ENCODE results near the gene CPT1A.
A peak's percentile ranks its signal among the peaks of the same experiment; 100 is the strongest.
"Not testable (repeated sequence)": the region's sequence is repeated elsewhere in the genome, so short reads cannot be mapped to it uniquely, and the experiment has no call there.

The CPT1A gene

DNA sequence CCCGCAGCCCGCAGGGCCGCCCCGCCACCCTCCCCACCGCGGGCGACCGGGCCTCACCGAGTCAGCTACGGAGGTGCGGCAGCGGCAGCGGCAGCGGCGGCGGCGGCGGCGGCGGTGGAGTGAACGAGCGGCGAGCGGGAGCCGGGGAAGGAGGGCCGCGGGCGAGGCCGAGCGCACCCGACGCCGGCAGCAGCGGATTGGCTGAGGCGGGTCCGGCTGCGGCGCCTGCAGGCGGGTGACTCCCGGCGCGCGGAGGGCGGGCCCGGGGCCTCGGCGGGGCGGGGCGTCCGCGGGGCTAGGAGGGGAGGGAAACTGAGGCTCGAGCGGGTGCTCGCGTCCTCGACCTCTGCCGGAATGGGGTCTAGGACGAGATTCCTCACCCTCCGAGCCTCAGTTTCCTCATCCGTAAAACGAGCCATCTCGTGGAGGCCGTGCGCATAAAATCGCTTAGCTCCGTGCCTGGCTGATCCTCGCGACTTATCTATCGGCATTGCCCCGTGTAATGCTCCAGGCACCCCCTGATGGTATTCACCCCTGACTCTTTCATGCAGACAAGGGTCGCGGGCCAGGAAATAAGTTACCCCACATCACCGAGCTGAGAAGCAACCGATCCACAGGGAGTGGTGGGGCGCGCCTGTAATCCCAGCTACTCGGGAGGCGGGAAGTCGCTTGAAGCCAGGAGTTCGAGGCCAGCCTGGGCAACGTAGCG lies at the start of gene CPT1A:
TSS of gene CPT1A (minus strand) at position 199 of the 709 bp plus-strand sequence. CDS start 26,442 bp downstream, outside the sequence.
- TF ChIP-seq, protein P1, sequence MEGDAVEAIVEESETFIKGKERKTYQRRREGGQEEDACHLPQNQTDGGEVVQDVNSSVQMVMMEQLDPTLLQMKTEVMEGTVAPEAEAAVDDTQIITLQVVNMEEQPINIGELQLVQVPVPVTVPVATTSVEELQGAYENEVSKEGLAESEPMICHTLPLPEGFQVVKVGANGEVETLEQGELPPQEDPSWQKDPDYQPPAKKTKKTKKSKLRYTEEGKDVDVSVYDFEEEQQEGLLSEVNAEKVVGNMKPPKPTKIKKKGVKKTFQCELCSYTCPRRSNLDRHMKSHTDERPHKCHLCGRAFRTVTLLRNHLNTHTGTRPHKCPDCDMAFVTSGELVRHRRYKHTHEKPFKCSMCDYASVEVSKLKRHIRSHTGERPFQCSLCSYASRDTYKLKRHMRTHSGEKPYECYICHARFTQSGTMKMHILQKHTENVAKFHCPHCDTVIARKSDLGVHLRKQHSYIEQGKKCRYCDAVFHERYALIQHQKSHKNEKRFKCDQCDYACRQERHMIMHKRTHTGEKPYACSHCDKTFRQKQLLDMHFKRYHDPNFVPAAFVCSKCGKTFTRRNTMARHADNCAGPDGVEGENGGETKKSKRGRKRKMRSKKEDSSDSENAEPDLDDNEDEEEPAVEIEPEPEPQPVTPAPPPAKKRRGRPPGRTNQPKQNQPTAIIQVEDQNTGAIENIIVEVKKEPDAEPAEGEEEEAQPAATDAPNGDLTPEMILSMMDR (IDR thresholded peaks at IDR 0.05; ENCODE audit: borderline replicate concordance, control extremely low read depth, extremely low read depth, insufficient read depth, missing control alignments) = no peak
- in situ Hi-C loops (cut with MboI; ENCODE audit: low sequenced_read_pairs, unreplicated experiment) = no loop called here
- DNase-seq (ENCODE audit: low spot score) = peak; percentile 89

- no peak for DNase-seq (ENCODE audit: low spot score)
- TF ChIP-seq, protein P1 (IDR thresholded peaks at IDR 0.05; ENCODE audit: borderline replicate concordance, control extremely low read depth, extremely low read depth, insufficient read depth, missing control alignments) = no peak
- in situ Hi-C loops (cut with MboI; ENCODE audit: low sequenced_read_pairs, unreplicated experiment) = no loop called here
Measured at GRCh38 chr11:68890490-68891231, 48.9 kb upstream of the CPT1A start.

DNA sequence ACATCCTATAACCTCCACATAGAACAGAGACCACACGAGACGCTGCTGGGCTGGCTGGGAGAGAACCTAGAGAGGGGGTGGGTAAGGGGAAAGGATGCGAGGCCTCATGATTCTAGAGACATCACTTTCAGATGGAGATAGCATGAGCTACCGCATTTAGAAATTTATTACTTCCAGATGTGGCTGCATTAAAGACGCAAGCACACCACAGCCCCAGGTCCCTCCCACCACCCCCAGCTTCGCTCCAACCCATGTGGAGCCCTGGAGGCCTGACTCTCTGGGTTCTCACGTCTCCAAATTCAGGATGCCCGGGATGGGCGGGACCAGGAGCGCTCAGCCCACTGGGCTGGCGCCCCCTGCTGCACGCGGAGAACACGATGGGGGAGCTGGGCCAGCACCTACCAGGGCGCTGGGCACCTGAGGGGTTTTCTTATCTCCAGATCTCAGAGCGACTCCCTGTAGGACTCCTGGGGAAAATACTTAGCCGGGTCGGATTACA lies 48.3 kb upstream of the CPT1A start:
- DNase-seq (ENCODE audit: low spot score) = no peak
- in situ Hi-C loops (cut with MboI; ENCODE audit: low sequenced_read_pairs, unreplicated experiment) = no loop called here
- TF ChIP-seq, protein P1 (IDR thresholded peaks at IDR 0.05; ENCODE audit: borderline replicate concordance, control extremely low read depth, extremely low read depth, insufficient read depth, missing control alignments) = no peak

GRCh38 chr11:68884827-68885226 lies 43.1 kb upstream of the CPT1A start:
- in situ Hi-C loops (cut with MboI; ENCODE audit: low sequenced_read_pairs, unreplicated experiment); DNase-seq (ENCODE audit: low spot score): not testable (repeated sequence)

DNA sequence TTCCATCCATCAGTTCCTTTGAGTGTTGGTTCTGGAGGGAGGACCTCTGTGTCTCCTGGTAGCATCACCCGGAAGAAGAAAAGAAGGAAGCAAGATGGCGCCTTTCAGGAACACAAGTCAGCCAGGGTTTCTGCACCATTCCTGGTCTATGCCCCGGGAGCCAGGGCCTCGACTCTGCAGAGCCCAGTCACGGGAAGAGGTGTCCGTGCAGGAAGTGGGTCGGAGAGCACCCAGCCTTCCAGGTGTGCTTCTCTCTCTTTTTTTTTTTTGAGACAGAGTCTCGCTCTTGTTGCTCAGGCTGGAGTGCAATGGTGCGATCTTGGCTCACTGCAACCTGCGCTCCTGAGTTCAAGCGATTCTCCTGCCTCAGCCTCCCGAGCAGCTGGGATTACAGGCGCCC lies 40.7 kb upstream of the CPT1A start:
- TF ChIP-seq, protein P1 (IDR thresholded peaks at IDR 0.05; ENCODE audit: borderline replicate concordance, control extremely low read depth, extremely low read depth, insufficient read depth, missing control alignments) = no peak
- no peak for DNase-seq (ENCODE audit: low spot score)
- in situ Hi-C loops (cut with MboI; ENCODE audit: low sequenced_read_pairs, unreplicated experiment) = no loop called here

- in situ Hi-C loops (cut with MboI; ENCODE audit: low sequenced_read_pairs, unreplicated experiment) = no loop called here
- TF ChIP-seq, protein P1 (IDR thresholded peaks at IDR 0.05; ENCODE audit: borderline replicate concordance, control extremely low read depth, extremely low read depth, insufficient read depth, missing control alignments) = no peak
- no peak for DNase-seq (ENCODE audit: low spot score)
Measured at GRCh38 chr11:68881320-68881719, 39.6 kb upstream of the CPT1A start.

GRCh38 chr11:68880851-68881250 lies 39.1 kb upstream of the CPT1A start:
- no peak for DNase-seq (ENCODE audit: low spot score)
- in situ Hi-C loops (cut with MboI; ENCODE audit: low sequenced_read_pairs, unreplicated experiment) = no loop called here
- TF ChIP-seq, protein P1 (IDR thresholded peaks at IDR 0.05; ENCODE audit: borderline replicate concordance, control extremely low read depth, extremely low read depth, insufficient read depth, missing control alignments) = no peak
